Left lung (tissue), 10 donors: ENCODE results near the gene PPFIBP2. TPM values are rescaled to one million over a fixed set of nuclear protein-coding genes. Genes with fewer than 3 reads are reported as not detected.

Experiments used
- ATAC-seq: fragments of 200-7000 bp; cut with Tn5 transposase; one replicate; pipeline ENCODE4 v1.9.1; 2020; ENCODE audit warnings: moderate library complexity
- DNase-seq, 4 donors: peaks; one replicate each; pipeline ENCODE4 v3.0.0-alpha.2; 2013 to 2020
- H3K27ac ChIP-seq, 2 donors: fragments of 200-600 bp; sonication (generic) in 1 of 2; one replicate each; pipeline versions ENCODE4 v1.5.0 to v1.8.0; 2020 to 2021
- H3K27me3 ChIP-seq, 2 donors: fragments of 200-600 bp; sonication (generic) in 1 of 2; one replicate each; pipeline versions ENCODE4 v1.5.0 to v1.8.0; 2020 to 2021
- H3K36me3 ChIP-seq, 2 donors: fragments of 200-600 bp; sonication (generic) in 1 of 2; one replicate each; pipeline versions ENCODE4 v1.5.0 to v1.8.0; 2020 to 2021
- H3K4me1 ChIP-seq, 2 donors: fragments of 200-600 bp; one replicate each; pipeline ENCODE4 v1.8.0; 2021
- H3K4me3 ChIP-seq, 2 donors: fragments of 200-600 bp; sonication (generic) in 1 of 2; one replicate each; pipeline versions ENCODE4 v1.5.0 to v1.8.0; 2020 to 2021; ENCODE audit warnings: mild to moderate bottlenecking in 1 of 2
- H3K9me3 ChIP-seq, 2 donors: fragments of 200-600 bp; sonication (generic) in 1 of 2; one replicate each; pipeline versions ENCODE4 v1.5.0 to v1.8.0; 2020 to 2021
- CTCF ChIP-seq, 2 donors: fragments of 200-600 bp; sonication (generic) in 1 of 2; IDR thresholded peaks; one replicate each; pipeline versions ENCODE4 v1.5.0 to v1.8.0; 2021; ENCODE audit warnings: antibody characterized with exemption in 2 of 2
- intact Hi-C, 2 donors: fragments of 100-400 bp; cut with DNase I; formaldehyde crosslinking; loops; one replicate each; pipeline versions ENCODE4 v1.11.2 to v1.14.2; 2022
- polyA plus RNA-seq, 6 donors: library from polyadenylated mRNA; unstranded; fragments of 120-200 nt; gene quantifications; one replicate each; pipeline ENCODE4 v1.2.1, GENCODE V29; 2013; ENCODE audit not compliant: insufficient read length in 6 of 6
- total RNA-seq, 2 donors: library from RNA; stranded (reverse); fragmentation: NEBNext Ultra II Directional; extraction: Animal tissue kit (Norgen Biotek cat#: 25700); gene quantifications; one replicate each; pipeline ENCODE4 v1.2.1, GENCODE V29; 2021
- donor health status: DM: no; HTN: yes; CAD: no.
- donor health status: DM: no; HTN: no; CAD: no.

Gene PPFIBP2
- total and polyA plus RNA-seq, 8 donors: 18.7 to 48.7 (median 37.3) TPM

GRCh38 chr11:7518811-7519562, 5.2 kb downstream of the PPFIBP2 start:
- H3K27ac ChIP-seq: no peak overlapping the region
- intact Hi-C loops: no loop called here
- no peaks in the 10 kb centered on the region for H3K36me3 ChIP-seq
- TF ChIP-seq CTCF (IDR thresholded peaks at IDR 0.05): no peak
- peaks cover 6 to 47% of the 10 kb centered on the region in 2 donors for H3K4me1 ChIP-seq
- DNase-seq (no peak), ATAC-seq (no peak)
- H3K9me3 ChIP-seq: no peaks in the 10 kb centered on the region
- no peak overlapping the region for H3K4me3 ChIP-seq
- H3K27me3 ChIP-seq: peaks cover 0 to 19% of the 10 kb centered on the region in 2 donors

DNA sequence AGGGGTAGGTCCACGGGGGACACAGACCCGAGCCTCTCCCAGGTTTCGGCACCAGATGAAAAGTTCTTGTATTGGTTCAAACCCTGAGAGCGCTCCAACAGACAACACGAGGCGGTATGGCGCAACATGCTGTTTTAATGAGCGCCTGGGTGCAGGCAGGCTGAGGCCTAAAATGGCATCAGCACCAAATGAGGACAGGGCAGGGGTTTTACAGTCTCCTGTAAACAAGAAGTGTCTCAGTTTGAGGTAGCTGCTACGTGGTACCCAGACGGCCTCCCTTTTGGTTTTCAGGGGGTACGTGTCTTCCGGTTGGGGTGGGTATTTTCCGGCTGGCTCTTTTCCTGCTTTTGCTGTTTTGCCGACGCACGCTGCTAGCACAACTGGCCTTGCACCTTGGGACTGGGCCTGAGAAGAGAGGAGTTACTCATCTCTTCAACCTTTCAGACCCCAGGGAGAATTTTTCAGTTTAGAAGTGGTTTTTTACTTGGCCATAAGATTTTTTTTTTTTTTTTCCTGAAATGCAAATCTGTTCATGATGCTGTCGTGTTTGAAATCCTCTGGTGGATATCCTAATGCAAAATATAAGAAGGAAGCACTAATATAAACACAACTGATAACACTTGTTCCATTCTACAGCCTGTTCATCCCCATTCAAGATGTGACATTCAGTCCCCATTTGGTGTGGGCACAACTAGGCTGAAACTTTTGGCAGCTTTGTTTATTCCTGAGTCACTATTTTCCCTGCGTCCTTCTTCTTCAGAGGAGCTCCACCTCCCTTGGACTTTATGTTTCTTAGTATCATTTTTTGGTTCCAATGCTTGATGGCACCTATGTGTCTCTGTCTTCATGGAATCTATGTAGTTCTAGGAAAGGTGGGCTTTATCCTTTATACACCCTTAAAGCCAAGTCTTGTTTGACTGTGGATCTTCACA, 6.5 kb downstream of the PPFIBP2 start:
- intact Hi-C loops: no loop called here
- TF ChIP-seq CTCF (IDR thresholded peaks at IDR 0.05): no peak
- Histone ChIP-seq H3K9me3 (no peaks in the 10 kb centered on the region), H3K4me3 (no peak overlapping the region), H3K4me1 (peaks cover 13 to 42% of the 10 kb centered on the region in 2 donors), H3K36me3 (no peaks in the 10 kb centered on the region), H3K27me3 (peaks cover 0 to 6% of the 10 kb centered on the region in 2 donors), H3K27ac (no peak overlapping the region)
- ATAC-seq (no peak), DNase-seq (no peak)

DNA sequence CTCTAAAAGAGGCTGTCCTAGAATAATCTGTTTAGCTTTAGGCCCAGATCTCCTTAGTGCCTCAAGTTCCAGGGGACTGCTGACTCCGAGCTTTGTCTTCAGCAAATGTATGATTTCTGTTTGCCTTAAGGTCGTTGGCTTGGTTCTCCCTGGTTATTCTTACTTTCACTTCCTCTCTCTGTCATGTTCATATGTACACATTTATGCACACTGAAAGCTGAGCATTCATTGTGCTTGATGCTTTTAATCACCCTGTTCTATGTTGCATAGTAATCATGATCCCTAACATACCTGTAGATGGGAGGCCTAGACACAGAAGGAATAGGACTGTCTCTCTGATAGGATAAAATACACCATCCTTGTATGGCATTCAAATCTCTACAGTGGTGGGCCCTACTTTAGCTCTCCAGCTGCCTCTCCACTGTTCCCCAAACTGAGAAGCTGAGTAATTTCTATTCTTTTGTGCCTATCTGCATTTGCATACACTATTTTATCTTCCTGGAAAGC, 7.2 kb downstream of the PPFIBP2 start:
- no peak for TF ChIP-seq CTCF (IDR thresholded peaks at IDR 0.05)
- Histone ChIP-seq H3K4me3 (no peak overlapping the region), H3K27me3 (no peaks in the 10 kb centered on the region), H3K27ac (peak overlapping the region in 1 of 2 donors; percentile 11), H3K36me3 (no peaks in the 10 kb centered on the region), H3K4me1 (peaks cover 13 to 38% of the 10 kb centered on the region in 2 donors), H3K9me3 (no peaks in the 10 kb centered on the region)
- no peak for DNase-seq
- intact Hi-C loops: no loop called here
- ATAC-seq: peak; percentile 30

- no peak for DNase-seq
- no peak for ATAC-seq
- intact Hi-C loops: no loop called here
- Histone ChIP-seq H3K27me3 (no peaks in the 10 kb centered on the region), H3K4me1 (peaks cover 13 to 38% of the 10 kb centered on the region in 2 donors), H3K4me3 (no peak overlapping the region), H3K36me3 (no peaks in the 10 kb centered on the region), H3K27ac (no peak overlapping the region), H3K9me3 (no peaks in the 10 kb centered on the region)
- TF ChIP-seq CTCF (IDR thresholded peaks at IDR 0.05): no peak
These were observed 8.3 kb downstream of the PPFIBP2 start for GRCh38 chr11:7522121-7522520.

DNA sequence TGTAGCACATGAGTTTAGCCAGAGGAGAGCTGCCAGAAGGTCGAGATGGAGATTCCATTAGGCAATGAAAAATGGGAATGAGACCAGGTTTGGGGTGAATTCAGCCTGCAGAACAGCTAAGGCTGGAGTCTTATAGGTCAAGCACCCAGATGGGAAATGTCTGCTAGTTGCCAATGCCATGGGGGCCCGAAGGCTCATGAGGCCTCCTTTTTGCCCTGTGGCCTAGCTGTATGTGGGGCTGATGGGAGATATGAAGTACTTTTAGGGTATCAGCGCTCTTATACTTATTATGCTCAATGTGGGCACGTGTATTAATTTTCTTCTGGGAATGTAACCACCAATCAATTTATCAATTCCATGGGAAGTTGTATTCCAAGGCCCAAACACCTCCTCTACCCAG, 8.7 kb downstream of the PPFIBP2 start:
- ATAC-seq (no peak), DNase-seq (no peak)
- H3K27ac ChIP-seq: no peak overlapping the region
- no peak overlapping the region for H3K4me3 ChIP-seq
- no peaks in the 10 kb centered on the region for H3K27me3 ChIP-seq
- peaks cover 13 to 38% of the 10 kb centered on the region in 2 donors for H3K4me1 ChIP-seq
- no peak for TF ChIP-seq CTCF (IDR thresholded peaks at IDR 0.05)
- H3K9me3 ChIP-seq: no peaks in the 10 kb centered on the region
- no peaks in the 10 kb centered on the region for H3K36me3 ChIP-seq
- intact Hi-C loops: no loop called here
